ENCODE data around the gene MPC2.

GRCh38 chr1:167984886-167985489 is 48.1 kb upstream of the MPC2 start:
- TF ChIP-seq SUZ12 (IDR thresholded peaks at IDR 0.05; ENCODE audit: extremely low read depth, insufficient read depth, insufficient read length) (no peak), ZNF274 (IDR thresholded peaks at IDR 0.05; ENCODE audit: low read depth, low read length) (no peak), YY1 (IDR thresholded peaks at IDR 0.05; ENCODE audit: insufficient read depth, insufficient read length) (no peak)
